ENCODE data around the gene APLP1.
"Not testable (repeated sequence)": the region's sequence is repeated elsewhere in the genome, so short reads cannot be mapped to it uniquely, and the experiment has no call there.

APLP1 gene

GRCh38 chr19:35908973-35909683 lies 40.8 kb downstream of the APLP1 start:
- peak; percentile 92 for DNase-seq

GRCh38 chr19:35909684-35910035 lies 41.3 kb downstream of the APLP1 start:
- DNase-seq, result no peak

DNA sequence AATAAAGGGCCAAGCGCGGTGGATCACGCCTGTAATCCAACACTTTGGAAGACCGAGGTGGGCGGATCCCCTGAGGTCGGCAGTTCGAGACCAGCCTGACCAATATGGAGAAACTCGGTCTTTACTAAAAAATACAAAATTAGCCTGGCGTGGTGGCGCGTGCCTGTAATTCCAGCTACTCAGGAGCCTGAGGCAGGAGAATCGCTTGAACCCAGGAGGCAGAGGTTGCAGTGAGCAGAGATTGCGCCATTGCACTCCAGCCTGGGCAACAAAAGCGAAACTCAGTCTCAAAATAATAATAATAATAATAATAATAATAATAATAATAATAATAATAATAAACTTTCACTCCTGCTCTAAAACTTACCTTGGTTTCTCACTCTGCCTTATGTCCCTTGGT lies 42.0 kb downstream of the APLP1 start:
- not testable (repeated sequence) for DNase-seq

GRCh38 chr19:35911173-35911572 lies 42.8 kb downstream of the APLP1 start:
- DNase-seq, result no peak

- no peak for DNase-seq
Observed at GRCh38 chr19:35911790-35912189, 43.4 kb downstream of the APLP1 start.

DNA sequence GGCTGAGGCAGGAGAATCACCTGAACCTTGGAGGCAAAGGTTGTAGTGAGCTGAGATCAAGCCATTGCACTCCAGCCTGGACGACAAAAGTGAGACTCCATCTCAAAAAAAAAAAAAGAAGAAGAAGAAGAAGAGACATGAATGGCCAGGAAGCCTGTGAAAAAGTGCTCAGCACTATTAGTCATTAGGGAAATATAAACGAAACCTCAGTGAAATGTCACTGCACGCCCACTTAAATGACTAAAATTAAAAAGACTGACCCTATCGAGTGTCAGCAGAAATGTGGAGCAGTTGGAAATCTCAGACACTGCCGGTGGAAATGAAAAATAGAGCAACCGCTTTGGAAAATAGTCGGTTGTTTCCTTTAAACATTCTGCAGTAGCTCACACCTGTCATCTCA lies 45.2 kb downstream of the APLP1 start:
- no peak for DNase-seq

DNA sequence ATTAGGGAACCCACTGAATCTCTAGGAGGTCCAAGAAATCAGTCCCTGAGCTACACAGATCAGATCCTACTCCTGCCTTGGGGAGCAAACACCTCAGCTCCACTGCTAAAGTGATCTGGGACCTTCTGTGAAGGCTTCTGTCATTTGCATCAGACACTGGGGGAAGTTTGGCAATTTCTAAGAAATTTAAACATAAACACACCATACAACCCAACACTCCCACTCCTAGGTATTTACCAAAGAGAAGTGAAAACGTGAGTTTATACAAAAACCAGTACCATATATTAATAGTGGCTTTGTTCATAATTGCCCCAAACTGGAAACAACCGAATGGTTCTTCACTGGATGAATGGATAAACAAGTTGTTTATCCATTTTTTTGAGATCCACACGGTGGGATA lies 47.1 kb downstream of the APLP1 start:
- no peak for DNase-seq

- DNase-seq, result no peak
Observed at GRCh38 chr19:35919306-35919705, 50.9 kb downstream of the APLP1 start.

DNA sequence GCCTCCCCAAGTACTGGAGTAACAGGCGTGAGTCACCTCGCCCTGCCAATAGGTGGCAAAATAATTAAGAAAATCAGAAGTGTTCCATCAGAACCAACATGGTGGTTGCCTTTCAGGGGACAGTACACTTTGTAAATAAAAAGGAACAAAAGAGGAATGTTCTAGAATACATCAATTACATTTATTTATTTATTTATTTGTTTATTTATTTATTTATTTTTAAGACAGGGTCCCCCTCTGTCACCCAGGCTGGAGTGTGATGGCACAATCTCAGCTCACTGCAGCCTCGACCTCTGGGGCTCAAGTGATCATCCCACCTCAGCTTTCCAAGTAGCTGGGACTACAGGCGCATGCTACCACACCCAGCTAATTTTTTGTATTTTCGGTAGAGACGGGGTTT lies 52.6 kb downstream of the APLP1 start:
- no peak for DNase-seq

DNA sequence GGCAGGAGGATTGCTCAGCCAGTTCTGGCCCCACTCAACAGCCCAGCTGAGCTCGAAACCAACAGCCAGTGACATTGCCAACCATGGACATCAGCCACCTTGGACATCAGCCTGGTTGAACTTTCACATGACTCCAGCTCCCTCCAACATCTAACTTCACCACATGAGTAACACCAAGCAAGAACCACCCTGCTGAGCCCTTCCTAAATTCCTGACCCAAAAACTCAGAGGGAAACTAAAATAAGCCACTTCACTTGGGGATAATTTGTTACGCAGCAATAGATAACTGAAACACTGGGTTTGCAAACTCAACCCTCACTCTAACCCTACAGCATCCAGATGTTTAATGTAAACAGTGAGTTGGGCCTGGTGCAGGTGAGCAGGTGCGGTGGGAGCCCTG lies 57.1 kb downstream of the APLP1 start:
- DNase-seq, result no peak

GRCh38 chr19:35928507-35928906 lies 60.1 kb downstream of the APLP1 start:
- DNase-seq, result no peak

All from SIG-M5 (cell line).